OCI-LY1 (cell line): ENCODE data around the gene ACSS1.

ENCODE experiments used
- H2AFZ ChIP-seq: fragments of 200-600 bp; sonication (generic), shearing (Covaris generic); 2 replicates; pipeline ENCODE4 v1.6.0; 2014; ENCODE audit warnings: antibody characterized with exemption, mild to moderate bottlenecking, low read length
- H3F3A ChIP-seq: fragments of 200-600 bp; sonication (generic), shearing (Covaris generic); 2 replicates; pipeline ENCODE4 v1.6.0; 2014; ENCODE audit warnings: mild to moderate bottlenecking, antibody characterized with exemption, low read length, moderate library complexity; ENCODE audit not compliant: insufficient read depth
- H3K27ac ChIP-seq: fragments of 200-600 bp; sonication (generic); 2 replicates; pipeline ENCODE4 v1.5.1; 2014; ENCODE audit warnings: low read length, mixed run types, mild to moderate bottlenecking, low read depth; ENCODE audit not compliant: poor library complexity, severe bottlenecking
- H3K27me3 ChIP-seq: fragments of 200-600 bp; sonication (generic); 2 replicates; pipeline ENCODE4 v1.6.0; 2014; ENCODE audit warnings: antibody characterized with exemption, mild to moderate bottlenecking, low read length, moderate library complexity; ENCODE audit not compliant: insufficient read depth
- H3K36me3 ChIP-seq: fragments of 200-600 bp; sonication (generic); 2 replicates; pipeline ENCODE4 v1.6.1; 2014; ENCODE audit warnings: mild to moderate bottlenecking, antibody characterized with exemption, low read length, moderate library complexity, mixed read lengths; ENCODE audit not compliant: insufficient read depth
- H3K4me1 ChIP-seq: fragments of 200-600 bp; sonication (generic); 2 replicates; pipeline ENCODE4 v1.5.1; 2014; ENCODE audit warnings: mild to moderate bottlenecking, low read length, moderate library complexity; ENCODE audit not compliant: insufficient read depth, severe bottlenecking
- H3K4me2 ChIP-seq: fragments of 200-600 bp; sonication (generic), shearing (Covaris generic); 2 replicates; pipeline ENCODE4 v1.6.1; 2014; ENCODE audit warnings: low read length
- H3K4me3 ChIP-seq: fragments of 200-600 bp; sonication (generic); 2 replicates; pipeline ENCODE4 v1.5.1; 2014; ENCODE audit warnings: low read length, low read depth, mild to moderate bottlenecking, mixed read lengths; ENCODE audit not compliant: poor library complexity, severe bottlenecking
- H3K79me2 ChIP-seq: fragments of 200-600 bp; shearing (Covaris generic); 2 replicates; pipeline ENCODE4 v1.6.1; 2016; ENCODE audit warnings: mixed run types, low read length, mixed read lengths; ENCODE audit not compliant: insufficient read depth
- H3K9ac ChIP-seq: fragments of 200-600 bp; sonication (generic), shearing (Covaris generic); 2 replicates; pipeline ENCODE4 v1.6.1; 2014; ENCODE audit warnings: mild to moderate bottlenecking, low read length, mixed read lengths
- H3K9me2 ChIP-seq: fragments of 200-600 bp; sonication (generic), shearing (Covaris generic); 2 replicates; pipeline ENCODE4 v1.6.1; 2014; ENCODE audit warnings: low read depth, mild to moderate bottlenecking, low read length, mixed read lengths
- H3K9me3 ChIP-seq: fragments of 200-600 bp; shearing (Covaris generic); 2 replicates; pipeline ENCODE4 v1.6.1; 2014; ENCODE audit warnings: low read length, mixed read lengths
- H4K20me1 ChIP-seq: fragments of 200-600 bp; sonication (generic), shearing (Covaris generic); 2 replicates; pipeline ENCODE4 v1.6.0; 2016; ENCODE audit warnings: mild to moderate bottlenecking, low read length; ENCODE audit not compliant: insufficient read depth
- EZH2 ChIP-seq: fragments of 200-600 bp; sonication (generic), shearing (Covaris generic); IDR thresholded peaks from 2 replicates; pipeline ENCODE4 v1.8.0; 2017; ENCODE audit warnings: borderline replicate concordance, mixed run types, mild to moderate bottlenecking, antibody characterized with exemption, low read length, moderate library complexity, mixed read lengths
- TF ChIP-seq, protein P1 (sequence below): fragments of 200-600 bp; sonication (generic), shearing (Covaris generic); IDR thresholded peaks from 2 replicates; pipeline ENCODE4 v1.5.1; 2017; ENCODE audit warnings: mild to moderate bottlenecking, antibody characterized with exemption, low read length, moderate library complexity, mixed read lengths

ACSS1 gene

DNA sequence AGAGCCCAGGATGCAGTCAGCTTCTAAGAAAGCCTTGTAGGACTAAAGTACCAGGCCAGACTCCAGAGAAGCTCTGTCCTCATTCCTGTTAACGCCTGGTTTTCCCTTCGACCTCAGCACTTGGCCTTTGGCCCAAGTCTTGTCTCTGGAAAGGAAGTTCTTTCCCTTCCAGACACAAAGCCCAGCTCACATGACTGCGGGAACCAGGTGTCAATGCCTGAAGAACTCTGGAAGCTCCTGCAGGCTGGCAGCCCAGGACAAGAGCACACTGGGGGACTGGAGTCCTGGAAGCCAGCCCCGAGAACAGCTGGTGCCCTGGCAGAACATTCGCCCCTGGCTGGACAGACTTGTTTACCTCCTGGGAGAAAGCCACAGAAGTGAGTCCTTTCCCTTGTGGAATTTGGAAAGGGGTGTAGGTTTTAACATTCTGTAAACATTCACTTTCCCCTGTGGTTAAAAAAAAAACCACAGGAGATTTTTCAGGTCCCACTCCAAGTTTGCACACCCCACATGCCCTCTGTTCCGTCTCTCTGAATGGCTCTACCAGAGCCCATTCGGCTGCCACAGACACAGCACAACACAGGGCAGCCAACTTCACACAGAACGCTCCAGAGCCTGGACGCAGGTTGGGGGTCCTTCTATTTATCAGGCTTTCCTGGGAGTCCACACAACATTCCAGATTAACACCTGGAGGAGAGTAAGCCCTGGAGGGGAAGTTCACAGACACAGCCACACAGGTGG lies 18.1 kb downstream of the ACSS1 start:
- H3K36me3 ChIP-seq, result no peaks in the 10 kb centered on the region
- no peaks in the 10 kb centered on the region for H4K20me1 ChIP-seq
- no peak overlapping the region for H2AFZ ChIP-seq
- no peaks in the 10 kb centered on the region for H3K9me3 ChIP-seq
- H3K4me1 ChIP-seq, result peaks cover 36% of the 10 kb centered on the region
- no peaks in the 10 kb centered on the region for H3F3A ChIP-seq
- H3K9me2 ChIP-seq, result no peaks in the 10 kb centered on the region
- TF ChIP-seq, protein P1, sequence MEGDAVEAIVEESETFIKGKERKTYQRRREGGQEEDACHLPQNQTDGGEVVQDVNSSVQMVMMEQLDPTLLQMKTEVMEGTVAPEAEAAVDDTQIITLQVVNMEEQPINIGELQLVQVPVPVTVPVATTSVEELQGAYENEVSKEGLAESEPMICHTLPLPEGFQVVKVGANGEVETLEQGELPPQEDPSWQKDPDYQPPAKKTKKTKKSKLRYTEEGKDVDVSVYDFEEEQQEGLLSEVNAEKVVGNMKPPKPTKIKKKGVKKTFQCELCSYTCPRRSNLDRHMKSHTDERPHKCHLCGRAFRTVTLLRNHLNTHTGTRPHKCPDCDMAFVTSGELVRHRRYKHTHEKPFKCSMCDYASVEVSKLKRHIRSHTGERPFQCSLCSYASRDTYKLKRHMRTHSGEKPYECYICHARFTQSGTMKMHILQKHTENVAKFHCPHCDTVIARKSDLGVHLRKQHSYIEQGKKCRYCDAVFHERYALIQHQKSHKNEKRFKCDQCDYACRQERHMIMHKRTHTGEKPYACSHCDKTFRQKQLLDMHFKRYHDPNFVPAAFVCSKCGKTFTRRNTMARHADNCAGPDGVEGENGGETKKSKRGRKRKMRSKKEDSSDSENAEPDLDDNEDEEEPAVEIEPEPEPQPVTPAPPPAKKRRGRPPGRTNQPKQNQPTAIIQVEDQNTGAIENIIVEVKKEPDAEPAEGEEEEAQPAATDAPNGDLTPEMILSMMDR, result no peak
- no peak for TF ChIP-seq EZH2
- no peaks in the 10 kb centered on the region for H3K79me2 ChIP-seq
- H3K9ac ChIP-seq, result no peak overlapping the region
- H3K4me3 ChIP-seq, result no peak overlapping the region
- no peak overlapping the region for H3K27ac ChIP-seq
- no peaks in the 10 kb centered on the region; the same call in 1 of the 2 replicates for H3K27me3 ChIP-seq
- no peak overlapping the region for H3K4me2 ChIP-seq

DNA sequence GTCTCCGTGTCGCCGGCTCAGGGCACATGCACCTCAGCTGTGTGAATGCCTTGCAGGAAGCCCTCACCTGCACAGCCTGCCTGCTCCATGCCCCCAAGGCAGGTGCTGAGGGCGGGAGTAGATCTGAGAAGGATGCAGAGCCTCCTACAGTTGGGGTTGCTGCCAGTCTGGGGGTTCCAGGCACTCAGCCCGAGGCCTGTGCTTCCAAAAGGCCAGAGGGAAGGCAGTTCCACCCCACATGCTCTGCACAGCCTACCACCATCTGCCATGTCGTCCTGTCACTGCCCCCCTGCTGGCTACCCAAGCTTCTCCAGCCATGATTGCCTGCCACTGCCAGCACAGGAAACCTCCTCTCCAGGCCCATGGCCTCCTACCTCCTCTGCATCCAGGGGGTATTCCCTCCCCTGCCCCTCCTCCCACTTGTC lies 19.3 kb downstream of the ACSS1 start:
- H4K20me1 ChIP-seq, result no peaks in the 10 kb centered on the region
- no peak overlapping the region for H3K4me2 ChIP-seq
- H3K9ac ChIP-seq, result no peak overlapping the region
- H3K9me3 ChIP-seq, result no peaks in the 10 kb centered on the region
- H3K4me3 ChIP-seq, result no peak overlapping the region
- peaks cover 36% of the 10 kb centered on the region for H3K4me1 ChIP-seq
- H2AFZ ChIP-seq, result no peak overlapping the region
- no peaks in the 10 kb centered on the region for H3K79me2 ChIP-seq
- no peaks in the 10 kb centered on the region for H3K36me3 ChIP-seq
- no peak for TF ChIP-seq EZH2
- TF ChIP-seq, protein P1, result no peak
- no peaks in the 10 kb centered on the region; the same call in 1 of the 2 replicates for H3K27me3 ChIP-seq
- no peaks in the 10 kb centered on the region for H3F3A ChIP-seq
- no peak overlapping the region for H3K27ac ChIP-seq
- H3K9me2 ChIP-seq, result no peaks in the 10 kb centered on the region

DNA sequence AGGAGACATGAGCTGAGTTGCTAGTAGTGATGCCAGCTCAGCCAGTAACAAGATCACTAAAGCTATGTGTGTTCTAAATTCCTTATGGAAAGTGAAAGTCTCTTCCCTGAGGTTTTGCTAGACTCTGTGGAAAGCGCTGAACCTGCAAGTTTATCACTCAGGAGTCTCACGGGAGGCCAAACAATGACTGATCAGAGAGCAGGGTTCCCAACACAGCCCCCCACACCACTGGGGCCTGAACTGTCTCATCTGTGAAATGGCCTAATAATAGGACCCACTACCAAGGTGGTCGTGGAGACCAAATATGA lies 19.9 kb downstream of the ACSS1 start:
- Histone ChIP-seq H3K27ac (no peak overlapping the region), H2AFZ (no peak overlapping the region), H3K9me3 (no peaks in the 10 kb centered on the region), H3K4me3 (no peak overlapping the region), H3K79me2 (no peaks in the 10 kb centered on the region), H3K9me2 (no peaks in the 10 kb centered on the region), H3K9ac (no peak overlapping the region), H3K36me3 (no peaks in the 10 kb centered on the region), H4K20me1 (no peaks in the 10 kb centered on the region), H3K4me1 (peaks cover 33% of the 10 kb centered on the region), H3K4me2 (no peak overlapping the region), H3F3A (no peaks in the 10 kb centered on the region), H3K27me3 (no peaks in the 10 kb centered on the region)
- TF ChIP-seq, protein P1, result no peak
- no peak for TF ChIP-seq EZH2
